ENCODE data around the gene TNFSF12.

TNFSF12 gene

GRCh38 chr17:7548585-7549400 is at the start of gene TNFSF12:
TNFSF12 (plus strand) TSS chr17:7549058; CDS start chr17:7549154, 96 bp downstream.
- DNase-seq (ENCODE audit: low spot score) = no peak

GRCh38 chr17:7499161-7499560 is 49.7 kb upstream of the TNFSF12 start:
- no peak for DNase-seq (ENCODE audit: low spot score)

- no peak for DNase-seq (ENCODE audit: low spot score)
These were observed 47.1 kb upstream of the TNFSF12 start for GRCh38 chr17:7501729-7502128.

GRCh38 chr17:7502171-7502847 is 46.5 kb upstream of the TNFSF12 start:
- DNase-seq (ENCODE audit: low spot score) = no peak

- no peak for DNase-seq (ENCODE audit: low spot score)
These were observed 45.9 kb upstream of the TNFSF12 start for GRCh38 chr17:7502987-7503386.

GRCh38 chr17:7503521-7503920 is 45.3 kb upstream of the TNFSF12 start:
- no peak for DNase-seq (ENCODE audit: low spot score)

- no peak for DNase-seq (ENCODE audit: low spot score)
These were observed 40.7 kb upstream of the TNFSF12 start for GRCh38 chr17:7508145-7508544.

- DNase-seq (ENCODE audit: low spot score) = no peak
These were observed 40.0 kb upstream of the TNFSF12 start for GRCh38 chr17:7508846-7509245.

GRCh38 chr17:7509937-7510336 is 38.9 kb upstream of the TNFSF12 start:
- DNase-seq (ENCODE audit: low spot score) = no peak

- DNase-seq (ENCODE audit: low spot score) = peak; percentile 23
These were observed 37.8 kb upstream of the TNFSF12 start for GRCh38 chr17:7511108-7511507.

- DNase-seq (ENCODE audit: low spot score) = no peak
These were observed 36.8 kb upstream of the TNFSF12 start for GRCh38 chr17:7512105-7512504.

- DNase-seq (ENCODE audit: low spot score) = no peak
These were observed 35.9 kb upstream of the TNFSF12 start for GRCh38 chr17:7512824-7513540.

GRCh38 chr17:7513850-7514419 is 34.9 kb upstream of the TNFSF12 start:
- DNase-seq (ENCODE audit: low spot score) = no peak

GRCh38 chr17:7515911-7516610 is 32.8 kb upstream of the TNFSF12 start:
- DNase-seq (ENCODE audit: low spot score) = no peak

- DNase-seq (ENCODE audit: low spot score) = peak; percentile 16
These were observed 25.8 kb upstream of the TNFSF12 start for GRCh38 chr17:7523033-7523432.

- no peak for DNase-seq (ENCODE audit: low spot score)
These were observed 20.0 kb upstream of the TNFSF12 start for GRCh38 chr17:7528842-7529241.

GRCh38 chr17:7530023-7530900 is 18.6 kb upstream of the TNFSF12 start:
- DNase-seq (ENCODE audit: low spot score) = no peak

GRCh38 chr17:7538050-7538449 is 10.8 kb upstream of the TNFSF12 start:
- DNase-seq (ENCODE audit: low spot score) = no peak

GRCh38 chr17:7538891-7539545 is 9.8 kb upstream of the TNFSF12 start:
- DNase-seq (ENCODE audit: low spot score) = no peak

GRCh38 chr17:7541074-7541621 is 7.7 kb upstream of the TNFSF12 start:
- no peak for DNase-seq (ENCODE audit: low spot score)
